H9 (cell line): ENCODE measurements around the gene PDHB. TPM values are rescaled to one million over a fixed set of nuclear protein-coding genes. Genes with fewer than 3 reads are reported as not detected.

ENCODE experiments used
- DNase-seq: peaks from one replicate; pipeline ENCODE4 v3.0.0-alpha.2; 2017
- H2AFZ ChIP-seq: one replicate; pipeline ENCODE4 v1.6.1; 2013; ENCODE audit warnings: mild to moderate bottlenecking, low read length, control low read depth, moderate library complexity
- H2AK5ac ChIP-seq: 2 replicates; pipeline ENCODE4 v1.6.1; 2013; ENCODE audit warnings: low read length, control low read depth, mixed read lengths; ENCODE audit not compliant: insufficient read length
- H2BK120ac ChIP-seq: one replicate; pipeline ENCODE4 v1.6.1; 2013; ENCODE audit warnings: low read depth, mild to moderate bottlenecking, low read length, control low read depth, inconsistent platforms; ENCODE audit not compliant: poor library complexity, severe bottlenecking
- H2BK12ac ChIP-seq: 2 replicates; pipeline ENCODE4 v1.6.1; 2013; ENCODE audit warnings: low read length, control low read depth, mixed read lengths, low read depth; ENCODE audit not compliant: insufficient read length
- H2BK15ac ChIP-seq: 2 replicates; pipeline ENCODE4 v1.6.1; 2013; ENCODE audit warnings: low read depth, low read length, control low read depth
- H2BK20ac ChIP-seq: one replicate; pipeline ENCODE4 v1.6.1; 2013; ENCODE audit warnings: low read depth, mild to moderate bottlenecking, low read length, control low read depth, inconsistent platforms; ENCODE audit not compliant: poor library complexity, severe bottlenecking
- H2BK5ac ChIP-seq: 2 replicates; pipeline ENCODE4 v1.6.1; 2013; ENCODE audit warnings: low read length, control low read depth, mixed read lengths; ENCODE audit not compliant: insufficient read length
- H3K14ac ChIP-seq: 2 replicates; pipeline ENCODE4 v1.6.1; 2013; ENCODE audit warnings: low read length, control low read depth; ENCODE audit not compliant: insufficient read depth
- H3K18ac ChIP-seq: 2 replicates; pipeline ENCODE4 v1.6.1; 2013; ENCODE audit warnings: low read depth, mild to moderate bottlenecking, mixed read lengths, low read length, control low read depth; ENCODE audit not compliant: insufficient read length
- H3K23ac ChIP-seq: 2 replicates; pipeline ENCODE4 v1.6.1; 2013; ENCODE audit warnings: low read length, control low read depth, mixed read lengths, low read depth; ENCODE audit not compliant: insufficient read length
- H3K23me2 ChIP-seq: 2 replicates; pipeline ENCODE4 v1.6.1; 2013; ENCODE audit warnings: low read depth, mild to moderate bottlenecking, mixed read lengths, low read length, control low read depth; ENCODE audit not compliant: insufficient read length, poor library complexity, severe bottlenecking
- H3K27ac ChIP-seq: 2 replicates; pipeline ENCODE4 v1.5.1; 2013; ENCODE audit warnings: low read length, control low read depth, mixed read lengths, low read depth; ENCODE audit not compliant: insufficient read length
- H3K27me3 ChIP-seq: 2 replicates; pipeline ENCODE4 v1.6.1; 2013; ENCODE audit warnings: low read length, control low read depth, inconsistent platforms; ENCODE audit not compliant: insufficient read depth
- H3K4ac ChIP-seq: 2 replicates; pipeline ENCODE4 v1.6.1; 2013; ENCODE audit warnings: low read depth, mild to moderate bottlenecking, control low read depth, inconsistent platforms, low read length, moderate library complexity
- H3K4me1 ChIP-seq: 2 replicates; pipeline ENCODE4 v1.6.1; 2013; ENCODE audit warnings: low read length, control low read depth, inconsistent platforms; ENCODE audit not compliant: insufficient read depth
- H3K4me2 ChIP-seq: 2 replicates; pipeline ENCODE4 v1.6.1; 2013; ENCODE audit warnings: low read length, control low read depth, mixed read lengths; ENCODE audit not compliant: insufficient read length, insufficient read depth
- H3K56ac ChIP-seq: 2 replicates; pipeline ENCODE4 v1.6.1; 2013; ENCODE audit warnings: low read depth, mild to moderate bottlenecking, mixed read lengths, low read length, control low read depth; ENCODE audit not compliant: insufficient read length
- H3K79me1 ChIP-seq: 2 replicates; pipeline ENCODE4 v1.6.1; 2013; ENCODE audit warnings: low read depth, mild to moderate bottlenecking, moderate library complexity, low read length, control low read depth, inconsistent platforms; ENCODE audit not compliant: insufficient read depth, poor library complexity, severe bottlenecking
- H3K79me2 ChIP-seq: 2 replicates; pipeline ENCODE4 v1.6.1; 2013; ENCODE audit warnings: low read length, control low read depth, inconsistent platforms; ENCODE audit not compliant: insufficient read depth
- H3K9ac ChIP-seq: 2 replicates; pipeline ENCODE4 v1.6.1; 2013; ENCODE audit warnings: low read length, control low read depth, mixed read lengths; ENCODE audit not compliant: insufficient read length; ENCODE audit errors: extremely low read depth
- H3K9me3 ChIP-seq: one replicate; pipeline ENCODE4 v1.6.1; 2013; ENCODE audit warnings: low read depth, low read length, inconsistent platforms; ENCODE audit not compliant: control insufficient read depth
- H3T11ph ChIP-seq: one replicate; pipeline ENCODE4 v1.6.1; 2013; ENCODE audit warnings: mild to moderate bottlenecking, low read length, control low read depth, inconsistent platforms
- H4K20me1 ChIP-seq: one replicate; pipeline ENCODE4 v1.6.1; 2013; ENCODE audit not compliant: control insufficient read depth, insufficient read length, insufficient read depth
- H4K5ac ChIP-seq: 2 replicates; pipeline ENCODE4 v1.6.1; 2013; ENCODE audit warnings: low read depth, mild to moderate bottlenecking, mixed read lengths, low read length, control low read depth; ENCODE audit not compliant: insufficient read length
- H4K8ac ChIP-seq: replicated peaks from 2 replicates; pipeline ENCODE4 v1.6.1; 2013; ENCODE audit warnings: low read length, control low read depth, mixed read lengths, low read depth; ENCODE audit not compliant: insufficient read length
- H4K91ac ChIP-seq: 2 replicates; pipeline ENCODE4 v1.6.1; 2013; ENCODE audit warnings: low read depth, mild to moderate bottlenecking, moderate library complexity, mixed read lengths, low read length, control low read depth; ENCODE audit not compliant: insufficient read length
- H3K27ac Mint-ChIP-seq, 3 experiments: 2 replicates in 2 of 3; 3 replicates in 1 of 3; pipeline ENCODE4 v1.8.0; 2020 to 2021; ENCODE audit warnings: mixed read lengths in 3 of 3, mild to moderate bottlenecking in 1 of 3, moderate library complexity in 1 of 3
- H3K27me3 Mint-ChIP-seq: 2 replicates; pipeline ENCODE4 v1.8.0; 2021; ENCODE audit warnings: low read depth, mild to moderate bottlenecking, moderate library complexity, mixed read lengths
- H3K36me3 Mint-ChIP-seq, 3 experiments: 2 replicates in 2 of 3; 3 replicates in 1 of 3; pipeline ENCODE4 v1.8.0; 2020 to 2021; ENCODE audit warnings: low read depth in 3 of 3, mixed read lengths in 3 of 3; ENCODE audit not compliant: insufficient read depth in 1 of 3
- H3K4me1 Mint-ChIP-seq, 2 experiments: 2 replicates each; pipeline ENCODE4 v1.8.0; 2020; ENCODE audit warnings: mixed read lengths in 2 of 2
- H3K4me3 Mint-ChIP-seq, 2 experiments: 2 replicates in 1 of 2; 3 replicates in 1 of 2; pipeline ENCODE4 v1.8.0; 2020 to 2021; ENCODE audit warnings: mild to moderate bottlenecking in 2 of 2, mixed read lengths in 2 of 2, moderate library complexity in 1 of 2
- H3K9me3 Mint-ChIP-seq, 2 experiments: 2 replicates in 1 of 2; 3 replicates in 1 of 2; pipeline ENCODE4 v1.8.0; 2020; ENCODE audit warnings: mild to moderate bottlenecking in 2 of 2, mixed read lengths in 2 of 2, moderate library complexity in 1 of 2
- CTCF ChIP-seq: fragments of 200-600 bp; sonication (generic); conservative IDR thresholded peaks from 3 replicates; pipeline ENCODE4 v1.8.0; 2021; ENCODE audit warnings: antibody characterized with exemption, mild to moderate bottlenecking
- WGBS: extraction: QIAGEN DNeasy Blood & Tissue Kit; methylation state at CpG from one replicate; pipeline ENCODE4 v1.1.7; 2013; ENCODE audit warnings: missing lambda C conversion rate, low lambda C conversion rate, mixed read lengths; ENCODE audit not compliant: insufficient read length; ENCODE audit errors: extremely low coverage; 5-methylcytosine and 5-hydroxymethylcytosine counted together
- total RNA-seq: library from RNA; stranded (reverse); gene quantifications from 2 replicates; pipeline ENCODE4 v1.2.1, GENCODE V29; 2021

The PDHB gene
- total RNA-seq, 1 experiment from 2014 or later = 132 TPM

GRCh38 chr3:58383476-58383875, 50.2 kb downstream of the PDHB start:
- no peak overlapping the region for H3K23ac ChIP-seq
- Mint-ChIP-seq H3K4me1 (peaks cover 23 to 24% of the 10 kb centered on the region in 2 experiments), H3K27me3 (no peaks in the 10 kb centered on the region; the same call in 1 of the 2 replicates), H3K4me3 (no peak overlapping the region), H3K9me3 (no peaks in the 10 kb centered on the region), H3K36me3 (no peaks in the 10 kb centered on the region; a peak in 1 of 7 replicates), H3K27ac (no peak overlapping the region)
- H2AK5ac ChIP-seq = no peak overlapping the region
- H4K91ac ChIP-seq = no peak overlapping the region
- TF ChIP-seq CTCF = no peak
- no peak overlapping the region for H2BK5ac ChIP-seq
- H3K79me1 ChIP-seq = no peaks in the 10 kb centered on the region
- no peak overlapping the region for H2BK12ac ChIP-seq
- H3K4me2 ChIP-seq = no peak overlapping the region
- WGBS = no CpG with 5 or more reads among the region's 2 CpGs
- no peak overlapping the region for H3K9ac ChIP-seq
- H3K4me1 ChIP-seq = peaks cover 4% of the 10 kb centered on the region; the same call in 1 of the 2 replicates
- H3K56ac ChIP-seq = no peak overlapping the region
- H3T11ph ChIP-seq = no peak overlapping the region
- no peak overlapping the region for H4K8ac ChIP-seq
- no peaks in the 10 kb centered on the region for H3K23me2 ChIP-seq
- H2BK20ac ChIP-seq = no peak overlapping the region
- H3K9me3 ChIP-seq = no peaks in the 10 kb centered on the region
- no peak overlapping the region for H3K14ac ChIP-seq
- H4K5ac ChIP-seq = no peak overlapping the region
- no peak overlapping the region for H3K18ac ChIP-seq
- DNase-seq = no peak
- H3K79me2 ChIP-seq = no peaks in the 10 kb centered on the region
- no peak overlapping the region for H2BK15ac ChIP-seq
- no peak overlapping the region for H3K4ac ChIP-seq
- H3K27ac ChIP-seq = no peak overlapping the region
- H2AFZ ChIP-seq = no peak overlapping the region
- no peaks in the 10 kb centered on the region for H4K20me1 ChIP-seq
- H2BK120ac ChIP-seq = no peak overlapping the region
- H3K27me3 ChIP-seq = no peaks in the 10 kb centered on the region
